Stimulated activated memory B cell treated with anti-CD40 and anti-IgM and Interleukin-4, amounts not matched to agents 10 μg/mL and 1 μg/mL and 100 μg/mL, for 72 hours (primary cell): ENCODE measurements around the gene SFXN5.

ENCODE experiments used
- ATAC-seq: fragments of 150-1000 bp; cut with Tn5 transposase; 2 replicates; pipeline ENCODE4 v1.10.0; 2021
- H3K27ac Mint-ChIP-seq: one replicate; pipeline ENCODE4 v1.8.0; 2022; ENCODE audit warnings: mild to moderate bottlenecking, mixed read lengths
- H3K27me3 Mint-ChIP-seq: one replicate; pipeline ENCODE4 v1.8.0; 2022; ENCODE audit warnings: mixed read lengths
- H3K36me3 Mint-ChIP-seq: one replicate; pipeline ENCODE4 v1.8.0; 2022; ENCODE audit warnings: mixed read lengths
- H3K4me1 Mint-ChIP-seq: one replicate; pipeline ENCODE4 v1.8.0; 2022; ENCODE audit warnings: mixed read lengths
- H3K4me3 Mint-ChIP-seq: one replicate; pipeline ENCODE4 v1.8.0; 2022; ENCODE audit warnings: mild to moderate bottlenecking, moderate library complexity, mixed read lengths
- H3K9me3 Mint-ChIP-seq: one replicate; pipeline ENCODE4 v1.8.0; 2022; ENCODE audit warnings: mixed read lengths

Gene SFXN5

DNA sequence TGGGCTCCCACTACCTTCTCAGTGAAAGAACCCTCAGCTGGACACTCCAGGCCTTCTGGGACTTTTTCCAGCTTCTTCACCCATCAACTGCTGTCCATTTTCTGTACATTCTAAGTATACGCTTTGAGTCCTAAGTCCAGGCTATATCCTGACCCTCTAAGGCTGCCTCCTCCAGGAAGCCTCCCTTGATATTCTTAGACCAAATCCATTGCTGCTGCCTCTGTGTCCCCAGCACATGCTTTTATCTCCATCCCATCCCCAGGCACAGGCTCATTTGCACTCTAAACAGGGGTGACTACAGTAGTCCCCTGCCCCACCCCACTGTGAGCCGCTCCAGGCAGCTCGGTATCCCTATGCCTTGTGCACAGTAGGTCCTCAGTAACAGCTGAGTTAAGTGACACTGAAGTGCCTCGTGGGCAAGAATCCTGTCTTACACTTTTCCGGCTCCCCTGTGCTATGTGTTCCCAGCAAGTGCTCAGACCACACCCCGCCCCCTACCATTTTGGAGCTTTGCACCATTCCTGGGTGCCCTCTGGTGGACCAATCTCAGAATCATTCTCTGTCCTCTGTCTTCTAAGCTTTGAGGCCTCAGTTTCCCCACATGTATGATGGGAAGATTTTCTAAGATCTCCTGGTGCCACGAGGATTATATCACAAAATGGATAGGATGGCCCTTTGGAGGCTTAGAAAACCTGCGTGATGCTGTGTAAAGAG lies 119.2 kb downstream of the SFXN5 start:
- ATAC-seq = no peak
- no peaks in the 10 kb centered on the region for H3K27me3 Mint-ChIP-seq
- H3K4me1 Mint-ChIP-seq = peaks cover 7% of the 10 kb centered on the region
- no peak overlapping the region for H3K27ac Mint-ChIP-seq
- H3K36me3 Mint-ChIP-seq = peaks cover 7% of the 10 kb centered on the region
- no peaks in the 10 kb centered on the region for H3K9me3 Mint-ChIP-seq
- no peak overlapping the region for H3K4me3 Mint-ChIP-seq

GRCh38 chr2:72951303-72952095 lies 120.0 kb downstream of the SFXN5 start:
- H3K36me3 Mint-ChIP-seq = peaks cover under 1% of the 10 kb centered on the region
- H3K9me3 Mint-ChIP-seq = no peaks in the 10 kb centered on the region
- H3K4me3 Mint-ChIP-seq = no peak overlapping the region
- H3K4me1 Mint-ChIP-seq = peaks cover 7% of the 10 kb centered on the region
- H3K27ac Mint-ChIP-seq = no peak overlapping the region
- no peak for ATAC-seq
- no peaks in the 10 kb centered on the region for H3K27me3 Mint-ChIP-seq

- Mint-ChIP-seq H3K4me1 (peaks cover 7% of the 10 kb centered on the region), H3K36me3 (no peaks in the 10 kb centered on the region), H3K27me3 (no peaks in the 10 kb centered on the region), H3K27ac (no peak overlapping the region), H3K9me3 (no peaks in the 10 kb centered on the region), H3K4me3 (no peak overlapping the region)
- no peak for ATAC-seq
Observed at GRCh38 chr2:72950558-72951255, 120.8 kb downstream of the SFXN5 start.

- H3K27me3 Mint-ChIP-seq = no peaks in the 10 kb centered on the region
- peaks cover 7% of the 10 kb centered on the region for H3K4me1 Mint-ChIP-seq
- no peak for ATAC-seq
- H3K36me3 Mint-ChIP-seq = peaks cover 10% of the 10 kb centered on the region
- H3K4me3 Mint-ChIP-seq = no peak overlapping the region
- H3K27ac Mint-ChIP-seq = no peak overlapping the region
- no peaks in the 10 kb centered on the region for H3K9me3 Mint-ChIP-seq
Observed at GRCh38 chr2:72949642-72950041, 121.9 kb downstream of the SFXN5 start.

DNA sequence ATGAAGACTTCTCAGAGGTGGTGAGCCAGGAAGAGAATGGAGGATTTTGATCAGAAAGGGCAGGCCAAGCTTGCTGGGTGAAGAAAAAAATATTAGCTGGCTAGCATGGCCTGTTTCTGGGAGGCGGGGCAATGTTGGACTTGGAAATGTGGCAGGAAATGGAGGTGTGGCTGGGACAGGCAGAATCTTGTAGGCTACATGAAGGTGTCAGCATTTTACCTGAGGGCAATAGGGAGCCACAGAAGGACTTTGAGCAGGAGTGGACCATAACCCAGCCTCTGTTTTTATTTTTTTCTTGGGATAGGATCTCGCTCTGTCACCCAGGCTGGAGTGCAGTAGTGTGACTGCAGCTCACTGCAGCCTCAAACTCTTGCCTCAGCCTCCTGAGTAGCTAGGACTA lies 122.5 kb downstream of the SFXN5 start:
- H3K36me3 Mint-ChIP-seq = peaks cover 11% of the 10 kb centered on the region
- ATAC-seq = no peak
- no peak overlapping the region for H3K4me3 Mint-ChIP-seq
- H3K27me3 Mint-ChIP-seq = no peaks in the 10 kb centered on the region
- H3K27ac Mint-ChIP-seq = no peak overlapping the region
- no peaks in the 10 kb centered on the region for H3K9me3 Mint-ChIP-seq
- peaks cover 3% of the 10 kb centered on the region for H3K4me1 Mint-ChIP-seq

- ATAC-seq = no peak
- H3K27ac Mint-ChIP-seq = no peak overlapping the region
- no peaks in the 10 kb centered on the region for H3K4me1 Mint-ChIP-seq
- no peaks in the 10 kb centered on the region for H3K9me3 Mint-ChIP-seq
- H3K36me3 Mint-ChIP-seq = peaks cover 11% of the 10 kb centered on the region
- H3K27me3 Mint-ChIP-seq = no peaks in the 10 kb centered on the region
- H3K4me3 Mint-ChIP-seq = no peak overlapping the region
Observed at GRCh38 chr2:72947952-72948830, 123.3 kb downstream of the SFXN5 start.

- H3K27ac Mint-ChIP-seq = no peak overlapping the region
- no peaks in the 10 kb centered on the region for H3K27me3 Mint-ChIP-seq
- no peaks in the 10 kb centered on the region for H3K4me1 Mint-ChIP-seq
- ATAC-seq = no peak
- peaks cover 11% of the 10 kb centered on the region for H3K36me3 Mint-ChIP-seq
- no peaks in the 10 kb centered on the region for H3K9me3 Mint-ChIP-seq
- no peak overlapping the region for H3K4me3 Mint-ChIP-seq
Observed at GRCh38 chr2:72946466-72946865, 125.0 kb downstream of the SFXN5 start.

GRCh38 chr2:72945450-72946019 lies 126.0 kb downstream of the SFXN5 start:
- Mint-ChIP-seq H3K27ac (no peak overlapping the region), H3K27me3 (no peaks in the 10 kb centered on the region), H3K4me3 (no peak overlapping the region), H3K9me3 (no peaks in the 10 kb centered on the region), H3K4me1 (no peaks in the 10 kb centered on the region), H3K36me3 (peaks cover 11% of the 10 kb centered on the region)
- ATAC-seq = no peak

DNA sequence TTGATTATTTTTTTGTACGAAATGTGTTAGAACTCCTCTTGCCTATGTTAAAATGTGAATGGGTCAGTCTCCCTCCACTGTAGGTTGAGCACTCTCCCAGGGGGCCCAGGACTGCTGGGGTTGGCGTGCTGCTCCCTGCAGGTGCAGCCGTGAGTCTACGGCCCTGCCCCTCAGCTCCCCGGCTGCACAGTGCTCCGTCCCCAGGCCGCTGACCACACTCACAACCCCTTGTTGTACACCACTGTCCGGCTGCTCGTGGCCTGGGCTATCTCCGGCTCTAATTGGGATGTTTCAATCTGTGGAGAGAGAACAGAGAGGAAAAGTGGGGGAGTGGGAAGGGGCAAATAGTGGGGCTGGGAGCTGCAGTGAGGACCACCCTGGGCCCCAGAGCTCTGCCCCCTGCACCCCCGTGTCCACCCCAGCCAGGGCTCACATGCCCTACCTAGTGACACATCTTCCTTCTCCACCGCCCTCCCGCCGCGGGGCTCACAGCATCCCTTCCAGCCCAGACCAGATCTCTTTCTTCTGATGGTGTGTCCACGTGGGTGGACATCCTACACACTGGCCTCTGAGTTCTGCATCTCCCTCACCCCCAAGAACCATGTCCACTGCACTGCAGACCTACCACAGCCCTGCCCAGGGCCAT lies 126.6 kb downstream of the SFXN5 start:
- no peaks in the 10 kb centered on the region for H3K4me1 Mint-ChIP-seq
- H3K9me3 Mint-ChIP-seq = no peaks in the 10 kb centered on the region
- H3K27me3 Mint-ChIP-seq = no peaks in the 10 kb centered on the region
- no peak for ATAC-seq
- peaks cover 11% of the 10 kb centered on the region for H3K36me3 Mint-ChIP-seq
- no peak overlapping the region for H3K4me3 Mint-ChIP-seq
- no peak overlapping the region for H3K27ac Mint-ChIP-seq

DNA sequence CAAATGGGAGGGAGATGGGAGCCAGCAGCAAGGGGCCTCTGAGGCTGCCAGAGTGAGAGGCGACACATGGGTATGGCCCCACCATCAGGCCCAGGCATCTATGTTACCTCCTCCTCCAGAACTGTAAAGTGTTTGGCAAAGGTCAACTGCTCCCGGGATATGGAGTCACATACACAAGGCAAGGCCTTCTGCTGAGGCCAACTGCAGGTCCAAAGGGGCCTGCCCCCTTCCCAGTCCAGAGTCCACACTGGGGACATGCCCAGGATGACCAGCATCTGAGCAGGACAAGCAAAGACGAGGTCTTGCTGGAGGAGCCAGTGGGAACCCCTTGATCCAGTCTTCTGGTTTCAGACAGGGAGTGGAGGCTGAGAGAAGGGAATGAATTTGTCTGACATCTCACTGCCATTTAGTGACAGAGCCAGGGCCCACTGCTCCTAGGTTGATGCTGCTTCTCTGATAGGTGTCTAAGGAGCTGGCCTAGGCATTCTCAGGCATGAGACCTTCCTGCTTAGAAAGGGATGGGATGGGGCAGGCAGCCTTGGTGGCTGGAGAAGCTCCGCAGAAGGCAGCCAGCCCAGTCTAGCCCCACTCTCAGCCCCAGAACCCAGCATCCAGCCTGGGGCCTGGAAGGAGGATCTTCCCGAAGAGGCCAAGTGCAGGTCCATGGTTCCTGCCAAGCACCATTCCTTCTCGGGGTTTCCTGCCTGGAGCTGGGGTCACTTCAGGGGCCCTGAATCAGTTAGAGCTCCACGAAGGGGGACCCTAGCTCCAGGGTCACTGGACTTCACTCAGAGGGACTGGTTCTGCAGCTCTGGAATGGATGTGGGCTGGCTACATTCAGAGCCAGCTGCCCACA lies 127.7 kb downstream of the SFXN5 start:
- Mint-ChIP-seq H3K27ac (no peak overlapping the region), H3K36me3 (peaks cover 11% of the 10 kb centered on the region), H3K9me3 (no peaks in the 10 kb centered on the region), H3K27me3 (peaks cover 6% of the 10 kb centered on the region), H3K4me3 (no peak overlapping the region), H3K4me1 (no peaks in the 10 kb centered on the region)
- ATAC-seq = no peak

- Mint-ChIP-seq H3K27me3 (peaks cover 13% of the 10 kb centered on the region), H3K4me1 (no peaks in the 10 kb centered on the region), H3K9me3 (no peaks in the 10 kb centered on the region), H3K36me3 (peaks cover 11% of the 10 kb centered on the region), H3K27ac (no peak overlapping the region), H3K4me3 (no peak overlapping the region)
- ATAC-seq = no peak
Observed at GRCh38 chr2:72942881-72943418, 128.6 kb downstream of the SFXN5 start.

DNA sequence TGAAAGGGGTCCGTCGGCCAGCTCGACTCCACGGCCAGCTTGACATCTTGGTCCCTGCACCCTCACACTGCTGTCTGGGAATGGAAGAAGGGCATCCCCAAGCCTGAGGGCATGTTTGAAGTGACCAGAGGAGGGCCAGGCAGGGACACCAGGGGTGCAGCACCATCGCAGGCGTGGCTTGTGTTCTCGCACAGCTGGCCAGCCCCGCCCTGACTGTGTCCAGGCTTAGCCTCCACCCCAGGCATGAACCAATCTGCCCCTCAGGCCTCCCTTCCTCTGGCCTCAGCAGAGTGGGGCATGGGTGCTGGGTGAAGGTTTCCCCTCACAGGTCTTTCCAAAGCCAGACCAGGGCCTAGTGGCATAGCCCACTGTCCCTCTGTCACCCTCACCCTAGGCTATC lies 129.2 kb downstream of the SFXN5 start:
- Mint-ChIP-seq H3K4me3 (no peak overlapping the region), H3K36me3 (peaks cover 11% of the 10 kb centered on the region), H3K27me3 (peaks cover 17% of the 10 kb centered on the region), H3K9me3 (no peaks in the 10 kb centered on the region), H3K4me1 (no peaks in the 10 kb centered on the region), H3K27ac (no peak overlapping the region)
- no peak for ATAC-seq

GRCh38 chr2:72940786-72941185 lies 130.7 kb downstream of the SFXN5 start:
- no peak for ATAC-seq
- Mint-ChIP-seq H3K27me3 (peaks cover 22% of the 10 kb centered on the region), H3K4me1 (no peaks in the 10 kb centered on the region), H3K27ac (no peak overlapping the region), H3K9me3 (no peaks in the 10 kb centered on the region), H3K4me3 (no peak overlapping the region), H3K36me3 (peaks cover 11% of the 10 kb centered on the region)
